CD4-positive, alpha-beta T cell treated with Interleukin-6 for 4 hours (primary cell): Measurements from ENCODE around the gene AFAP1.

Source experiments
- DNase-seq: peaks from one replicate; pipeline ENCODE4 v3.0.0-alpha.2; 2020; ENCODE audit warnings: mixed read lengths

AFAP1 gene

DNA sequence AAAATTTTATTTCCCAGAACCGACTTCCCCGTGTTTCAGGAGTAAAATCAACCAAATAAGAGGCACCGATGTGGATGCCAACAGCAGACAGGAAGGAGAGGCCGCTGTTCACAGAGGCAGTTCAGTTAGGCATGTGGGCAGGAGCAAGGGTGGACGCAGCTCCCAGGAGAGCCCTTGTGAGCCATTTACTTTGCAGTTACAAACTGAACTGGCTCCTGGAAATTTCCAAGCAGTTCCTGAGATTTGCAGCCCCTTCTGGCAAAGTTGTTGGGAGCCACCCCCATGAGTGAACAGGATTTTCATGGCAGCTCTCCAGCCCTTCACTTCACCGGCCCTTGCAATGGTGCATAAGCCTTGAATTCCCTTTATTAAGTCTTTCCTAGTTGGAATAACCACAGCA, 189.1 kb downstream of the AFAP1 start:
- DNase-seq: no peak

DNA sequence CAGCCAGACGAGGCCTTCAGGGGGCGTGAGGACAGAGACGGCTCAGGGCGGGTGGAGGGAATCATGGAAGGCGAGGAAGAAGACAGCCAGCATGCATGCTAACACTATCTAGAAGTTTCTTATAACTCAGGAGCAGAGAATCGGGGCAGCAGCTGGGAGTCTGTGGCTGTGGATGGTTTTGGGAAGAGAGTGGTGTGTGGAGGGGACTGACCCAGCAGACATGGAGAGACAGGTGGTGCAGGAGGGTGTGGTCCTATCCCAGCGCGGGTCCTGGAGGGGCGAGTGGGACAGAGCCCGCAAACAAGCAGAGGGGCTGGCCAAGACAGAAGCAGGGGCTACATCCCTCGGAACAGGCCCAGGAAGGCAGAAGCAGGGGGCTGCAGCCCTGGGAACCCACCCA, 192.1 kb downstream of the AFAP1 start:
- DNase-seq: no peak

DNA sequence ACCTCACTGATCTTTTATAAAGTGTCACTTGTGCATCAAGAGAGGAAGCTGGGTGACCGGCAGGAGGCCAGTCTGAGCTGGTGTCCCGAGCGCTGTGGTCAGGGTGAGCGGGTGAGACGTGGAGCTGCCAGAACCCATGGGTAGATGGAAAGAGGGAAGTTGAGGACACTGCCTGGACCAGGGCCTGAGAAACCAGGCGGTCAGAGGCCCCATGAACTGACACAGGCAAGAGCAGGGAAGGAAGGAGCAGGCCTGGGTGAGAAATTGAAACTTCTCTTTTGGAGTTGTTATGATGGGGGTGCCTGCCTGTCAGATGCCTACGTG, 192.6 kb downstream of the AFAP1 start:
- DNase-seq: no peak

DNA sequence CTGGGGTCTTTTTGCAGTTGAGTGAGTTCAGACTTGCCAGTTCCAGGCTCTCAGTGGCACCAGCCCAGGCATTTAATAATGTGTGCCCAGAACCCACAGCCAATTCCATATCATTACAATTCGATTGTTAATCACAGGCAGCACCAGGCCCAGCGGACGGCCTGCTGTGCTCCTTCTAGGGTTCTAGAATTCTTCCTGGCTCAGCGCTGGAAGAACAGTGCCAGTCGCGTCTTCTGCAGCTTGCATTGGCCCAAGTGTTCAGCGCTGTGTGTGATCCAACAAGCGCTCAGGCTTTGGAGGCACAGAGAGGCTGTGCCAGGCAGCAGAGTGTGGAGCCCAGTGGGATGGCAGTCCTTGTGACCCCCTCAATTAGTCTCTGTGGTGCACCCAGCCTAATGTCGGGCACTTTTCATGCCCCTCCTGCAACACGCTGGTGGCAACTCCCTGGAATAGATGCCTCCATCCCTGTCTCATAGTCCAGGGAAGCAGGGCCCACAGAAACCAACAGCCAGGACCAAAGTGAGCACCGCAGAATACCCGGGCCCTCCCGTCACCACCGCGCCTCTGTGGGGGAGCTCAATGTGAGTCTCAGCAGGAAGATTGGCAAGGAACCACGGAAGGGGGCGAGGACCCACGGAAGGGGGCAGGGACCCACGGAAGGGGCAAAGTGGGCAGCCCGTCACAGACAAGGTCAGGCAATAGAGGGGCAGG, 193.2 kb downstream of the AFAP1 start:
- no peak for DNase-seq

DNA sequence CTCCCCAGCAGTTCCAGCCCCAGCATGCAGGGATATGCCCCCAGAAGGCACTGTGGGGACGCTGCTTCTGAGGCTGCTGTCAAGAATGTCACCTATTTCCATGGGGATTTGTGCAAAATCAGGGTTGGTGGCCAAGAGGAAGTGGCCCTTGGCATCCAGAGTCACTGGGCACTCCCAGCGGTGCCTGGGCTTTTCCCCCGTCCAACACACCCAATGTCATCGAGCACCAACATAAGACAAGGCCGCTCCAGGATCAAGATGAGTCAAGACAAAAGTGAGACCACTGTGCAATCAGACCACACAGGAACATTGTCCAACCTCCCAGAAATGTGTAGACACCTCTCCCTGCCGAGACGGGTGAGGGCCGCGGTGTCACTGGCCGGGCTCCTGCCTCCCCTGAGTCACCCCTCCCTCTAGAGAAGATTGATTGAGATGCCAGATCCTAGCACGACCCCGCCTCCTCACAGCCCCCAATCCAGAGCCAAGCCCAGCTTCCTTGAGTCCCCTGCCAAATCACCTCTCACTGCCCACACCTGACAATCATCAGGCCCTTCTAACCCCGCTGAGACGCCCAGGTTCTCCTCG, 194.3 kb downstream of the AFAP1 start:
- no peak for DNase-seq

DNA sequence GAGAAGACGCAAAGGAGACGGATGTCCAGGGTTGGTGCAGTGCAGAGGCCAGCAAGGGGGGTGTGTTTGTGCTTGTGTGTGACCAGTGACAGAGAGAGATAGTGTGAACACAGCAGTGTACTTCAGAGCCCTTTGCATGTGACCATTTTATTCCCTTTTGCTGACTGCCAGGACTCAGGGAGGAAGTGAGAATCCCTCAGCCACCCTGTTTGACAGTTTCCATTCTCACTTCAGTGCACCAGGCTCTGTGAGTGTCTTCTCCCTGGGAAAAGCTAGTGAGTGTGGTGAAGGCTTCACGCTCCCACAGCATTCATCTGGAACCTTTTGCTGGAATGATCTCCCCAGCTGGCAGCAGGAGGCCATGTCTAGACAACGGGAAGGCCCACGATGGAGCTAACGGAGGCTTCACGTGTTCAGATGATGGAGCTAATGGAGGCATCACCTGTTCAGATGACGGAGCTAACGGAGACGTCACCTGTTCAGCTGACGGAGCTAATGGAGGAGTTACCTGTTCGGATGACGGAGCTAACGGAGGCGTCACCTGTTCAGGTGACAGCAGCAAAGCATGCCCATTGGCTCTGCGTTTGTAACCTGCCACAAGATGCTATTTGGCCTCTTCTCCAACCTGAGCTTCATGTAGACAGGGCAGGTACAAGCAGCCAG, 195.4 kb downstream of the AFAP1 start:
- DNase-seq: no peak

DNA sequence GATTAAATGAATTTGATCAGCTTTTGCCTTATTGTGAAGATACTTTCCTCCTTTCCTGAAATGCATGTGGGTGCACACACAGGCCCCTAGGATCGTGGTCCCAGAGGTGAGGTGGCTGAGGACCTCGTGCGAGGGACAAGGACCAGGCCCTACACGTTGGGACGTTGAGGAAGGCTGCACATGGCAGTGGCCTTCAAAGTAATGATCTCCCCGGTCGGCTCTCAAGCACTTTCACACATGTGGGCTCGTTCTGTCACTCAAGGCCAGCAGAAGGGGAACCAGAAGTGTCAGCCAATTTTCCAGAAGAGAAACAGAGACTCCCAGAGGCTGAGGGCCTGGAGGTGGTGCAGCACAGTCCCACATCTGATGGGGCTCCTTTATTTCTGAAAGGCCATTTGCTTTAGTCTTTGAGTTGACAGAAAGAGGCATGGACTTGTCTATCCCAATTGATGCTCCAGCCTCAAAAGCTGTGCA, 196.8 kb downstream of the AFAP1 start:
- no peak for DNase-seq

DNA sequence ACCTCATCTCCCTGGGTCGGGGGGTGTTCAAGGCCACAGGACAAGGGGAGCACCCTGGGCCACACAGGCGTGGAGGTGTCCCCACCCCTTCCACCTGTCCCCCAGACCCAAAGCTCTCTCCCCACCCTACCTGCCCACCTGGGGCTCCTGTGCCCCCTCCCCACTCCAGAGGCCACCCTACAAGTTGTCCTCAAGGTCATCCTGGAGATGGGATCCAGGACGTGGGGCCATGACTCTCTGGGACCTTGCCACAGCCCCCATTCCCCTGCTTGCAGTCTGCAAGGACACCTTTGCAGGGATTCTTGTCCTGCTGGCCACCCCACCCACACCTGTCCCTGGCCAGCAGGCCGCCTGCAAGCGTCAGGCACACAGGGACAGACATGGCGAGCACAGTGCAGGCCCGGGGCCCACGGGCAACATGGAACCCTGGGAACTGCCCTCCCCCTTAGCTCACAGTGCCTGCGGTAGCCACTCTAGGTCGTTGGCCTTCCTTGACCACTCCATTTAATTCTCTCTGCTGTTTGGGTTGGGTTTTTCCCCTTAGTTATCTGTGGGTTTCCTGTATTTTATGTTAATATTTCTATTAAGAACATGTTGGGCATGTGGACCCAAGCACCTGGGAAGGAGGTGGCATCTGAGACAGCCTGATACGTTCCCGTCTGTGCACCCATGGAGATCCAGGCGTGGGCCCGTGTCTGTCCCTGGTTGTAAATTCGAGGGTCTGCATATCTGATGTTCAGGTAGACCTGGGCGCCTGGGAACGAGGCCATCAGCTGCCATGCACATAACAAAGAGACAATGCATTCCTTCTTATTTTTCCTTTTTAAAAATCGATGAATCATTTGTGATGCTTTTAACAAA, 197.5 kb downstream of the AFAP1 start:
- DNase-seq: no peak

DNA sequence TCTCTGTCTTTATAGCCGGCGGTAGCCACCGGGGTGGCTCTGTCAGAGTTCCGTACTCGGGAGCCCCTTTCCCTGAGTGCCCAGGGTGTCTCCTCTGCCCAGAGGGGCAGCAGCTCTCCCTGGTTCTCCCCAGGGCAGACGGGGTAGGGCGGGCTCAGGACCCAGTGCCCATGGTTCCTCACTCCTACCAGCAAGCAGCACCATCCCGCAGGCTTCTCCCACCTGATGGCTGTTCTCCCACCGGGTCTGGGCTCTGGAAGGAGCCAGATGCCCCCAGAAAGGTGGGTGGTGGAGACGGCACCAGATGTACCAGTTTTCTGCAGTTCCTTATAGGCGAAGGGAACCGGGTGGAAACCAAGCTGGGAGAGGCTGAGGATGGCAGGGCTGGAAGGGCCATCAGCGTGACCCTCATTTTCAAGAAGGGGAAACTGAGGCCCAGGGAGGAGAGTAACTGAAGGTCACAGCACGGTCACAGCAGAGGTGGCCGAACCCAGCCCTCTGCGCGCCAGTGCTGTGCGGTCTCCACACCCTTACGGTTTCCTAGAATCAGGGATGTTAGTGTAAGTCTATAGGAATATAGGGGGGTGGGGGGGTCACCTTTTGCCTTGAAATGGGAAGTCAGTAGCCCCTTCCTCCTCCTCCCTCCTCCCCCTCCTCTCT, 198.7 kb downstream of the AFAP1 start:
- DNase-seq: no peak

DNA sequence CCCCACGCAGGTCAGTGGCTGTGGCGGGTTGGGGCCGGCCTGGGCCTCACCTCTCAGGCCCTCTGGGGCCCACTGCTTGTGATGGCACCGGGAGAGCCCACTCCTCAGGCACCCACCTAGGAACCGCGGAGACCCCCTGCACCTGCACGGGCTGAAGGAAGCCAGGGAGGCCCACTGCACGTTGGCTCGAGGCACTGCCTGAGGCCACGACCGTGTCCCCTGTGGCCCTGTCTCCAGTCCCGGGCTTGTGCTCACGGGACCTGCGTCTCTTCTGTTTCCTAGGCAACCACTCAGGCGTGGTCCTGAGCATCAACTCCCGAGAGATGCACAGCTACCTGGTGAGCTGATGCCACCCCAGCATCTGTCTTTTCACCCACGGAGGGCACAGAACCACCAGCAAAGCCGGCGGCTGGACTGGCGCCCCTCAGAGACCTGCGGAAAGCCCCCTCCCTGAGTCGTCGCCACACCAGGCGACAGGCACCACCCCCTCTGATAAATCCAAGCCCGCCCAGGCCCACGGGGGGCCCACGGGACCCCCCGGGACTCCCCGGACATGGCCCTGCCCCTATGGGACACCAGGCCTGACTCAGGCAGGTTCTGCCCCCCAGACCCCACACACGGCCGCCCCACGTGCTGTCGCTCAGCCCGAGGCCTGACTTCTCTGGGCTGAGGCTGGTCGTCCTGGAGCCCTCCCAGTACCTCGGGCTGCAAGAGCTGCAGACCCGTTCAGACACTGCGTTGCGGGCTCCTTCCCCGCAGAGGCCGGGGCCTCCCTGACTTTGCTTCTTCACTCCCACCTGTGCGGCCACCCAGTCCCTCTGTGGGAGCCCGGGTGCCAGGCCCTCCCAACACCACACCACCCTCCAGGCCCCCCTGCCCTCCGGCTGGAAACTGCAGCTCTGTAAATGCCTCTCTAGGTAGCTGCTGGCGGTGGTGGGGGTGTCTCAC, 199.5 kb downstream of the AFAP1 start:
- no peak for DNase-seq

DNA sequence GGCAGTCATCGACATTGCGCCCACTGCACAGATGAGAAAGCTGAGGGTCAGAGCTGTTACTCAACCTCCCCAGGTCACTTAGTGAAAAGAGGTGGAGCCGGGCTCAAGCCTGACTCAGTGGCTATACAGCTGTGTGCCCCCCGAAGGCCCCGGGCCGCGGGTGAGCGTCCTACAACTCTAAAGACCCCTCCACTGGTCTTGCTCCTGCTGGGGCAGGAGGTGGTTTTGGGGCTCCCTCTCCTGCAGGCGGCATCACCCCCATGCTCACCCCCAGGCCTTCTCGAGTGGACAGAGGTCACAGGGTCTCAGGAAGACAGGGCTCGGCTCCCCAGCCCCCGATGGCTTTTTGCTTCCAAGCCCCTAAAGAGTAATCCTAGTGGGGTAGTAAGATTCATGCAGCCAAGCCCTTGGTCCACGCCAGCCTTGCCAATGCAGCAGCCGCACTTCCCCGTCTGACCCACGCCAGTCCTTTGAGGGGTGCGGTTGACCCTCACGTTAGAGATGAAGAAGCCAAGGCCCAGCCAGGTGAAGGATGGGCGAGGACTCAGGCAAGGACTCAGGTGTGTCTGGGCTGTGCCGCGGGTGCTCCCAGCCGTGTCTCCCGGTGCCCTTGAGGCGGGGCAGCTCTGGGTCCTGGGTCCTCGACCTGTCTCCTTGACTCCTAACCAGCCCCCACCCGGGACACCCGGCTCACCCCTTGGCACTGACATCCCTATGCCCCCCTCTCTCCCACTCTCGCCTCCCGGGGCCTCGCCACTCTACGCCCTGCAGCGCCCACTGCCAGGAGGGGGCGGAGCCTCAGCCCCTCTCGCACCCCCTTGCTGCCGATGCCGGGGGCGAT, 200.4 kb downstream of the AFAP1 start:
- no peak for DNase-seq

DNA sequence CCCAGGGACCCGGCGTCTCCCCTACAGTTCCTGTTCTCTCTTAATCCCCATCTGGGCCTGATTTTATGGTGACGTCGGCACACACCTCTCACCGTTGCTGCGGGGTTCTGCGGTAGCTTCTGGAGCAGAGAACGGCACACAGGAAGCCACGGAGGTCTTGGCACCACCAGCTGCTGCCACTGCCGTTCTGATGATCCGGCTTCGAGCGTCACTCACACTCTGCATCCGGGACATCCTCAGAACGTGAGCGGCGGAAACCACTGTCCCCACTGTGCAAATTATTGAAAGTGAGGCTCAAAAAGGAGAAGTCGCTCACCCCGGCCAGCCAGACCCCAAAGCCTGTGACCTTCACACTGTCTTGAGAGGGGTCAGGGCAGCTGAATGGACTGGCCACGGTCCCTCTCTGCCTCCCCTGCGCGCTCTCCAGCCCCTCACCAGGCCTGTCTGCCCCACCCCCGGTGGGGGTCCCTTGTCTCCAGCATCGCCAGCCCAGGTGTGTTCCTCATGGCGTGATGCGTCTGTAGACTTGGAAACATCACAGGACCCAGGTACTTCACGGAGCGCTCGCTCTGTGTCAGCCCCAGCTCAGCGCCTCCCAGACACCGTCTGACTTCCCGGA, 201.1 kb downstream of the AFAP1 start:
- no peak for DNase-seq

DNA sequence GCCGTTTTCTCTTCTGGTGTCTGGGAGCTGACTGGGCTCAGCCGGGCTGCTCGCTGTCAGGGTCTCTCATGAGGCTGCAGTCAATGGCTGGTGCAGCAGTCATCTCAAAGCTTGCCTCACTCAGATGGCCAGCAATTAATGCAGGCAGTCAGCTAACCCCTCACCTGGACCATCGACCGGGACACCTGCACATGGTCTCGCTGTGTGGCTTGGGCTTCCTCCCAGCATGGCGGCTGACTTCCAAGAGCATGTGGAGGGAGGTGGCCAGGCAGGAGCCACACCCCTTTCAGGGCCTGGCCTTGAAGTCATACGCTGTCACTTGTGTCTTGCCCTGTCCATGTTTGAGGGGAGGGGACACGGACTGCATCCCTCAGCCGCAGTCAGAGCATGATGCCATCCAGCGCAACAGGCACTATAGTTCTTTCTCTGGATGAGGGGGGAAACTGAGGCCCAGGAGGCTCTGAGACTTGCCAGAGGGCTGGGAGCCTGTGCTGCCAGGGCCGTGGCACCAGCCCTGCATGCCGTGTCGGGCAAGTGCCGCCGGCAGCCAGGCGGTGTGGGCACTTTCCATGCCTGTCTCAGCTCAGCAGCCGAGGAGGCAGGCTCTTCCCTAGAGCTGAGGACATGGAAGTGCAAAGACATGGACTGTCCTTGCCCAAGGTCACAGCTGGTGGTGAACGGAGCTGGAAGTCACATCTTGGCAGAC, 201.8 kb downstream of the AFAP1 start:
- no peak for DNase-seq

DNA sequence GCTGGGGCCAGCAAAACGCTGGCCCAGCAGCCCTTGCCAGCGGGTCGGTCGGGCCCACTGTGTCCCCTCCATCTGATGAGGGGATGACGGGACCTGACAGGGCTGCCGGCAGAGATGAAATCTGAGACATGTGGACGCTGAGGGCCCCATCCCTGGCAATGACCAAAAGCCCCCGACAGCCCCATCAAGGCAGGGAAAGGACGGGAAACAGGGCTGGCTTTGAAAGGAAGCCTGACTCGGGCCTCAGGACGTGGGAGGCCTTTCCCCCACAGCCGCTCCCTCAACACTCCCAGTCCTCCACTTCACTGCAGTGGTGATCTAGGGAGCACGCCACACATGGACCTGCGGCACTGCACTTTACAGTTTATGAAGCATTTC, 202.4 kb downstream of the AFAP1 start:
- no peak for DNase-seq

DNA sequence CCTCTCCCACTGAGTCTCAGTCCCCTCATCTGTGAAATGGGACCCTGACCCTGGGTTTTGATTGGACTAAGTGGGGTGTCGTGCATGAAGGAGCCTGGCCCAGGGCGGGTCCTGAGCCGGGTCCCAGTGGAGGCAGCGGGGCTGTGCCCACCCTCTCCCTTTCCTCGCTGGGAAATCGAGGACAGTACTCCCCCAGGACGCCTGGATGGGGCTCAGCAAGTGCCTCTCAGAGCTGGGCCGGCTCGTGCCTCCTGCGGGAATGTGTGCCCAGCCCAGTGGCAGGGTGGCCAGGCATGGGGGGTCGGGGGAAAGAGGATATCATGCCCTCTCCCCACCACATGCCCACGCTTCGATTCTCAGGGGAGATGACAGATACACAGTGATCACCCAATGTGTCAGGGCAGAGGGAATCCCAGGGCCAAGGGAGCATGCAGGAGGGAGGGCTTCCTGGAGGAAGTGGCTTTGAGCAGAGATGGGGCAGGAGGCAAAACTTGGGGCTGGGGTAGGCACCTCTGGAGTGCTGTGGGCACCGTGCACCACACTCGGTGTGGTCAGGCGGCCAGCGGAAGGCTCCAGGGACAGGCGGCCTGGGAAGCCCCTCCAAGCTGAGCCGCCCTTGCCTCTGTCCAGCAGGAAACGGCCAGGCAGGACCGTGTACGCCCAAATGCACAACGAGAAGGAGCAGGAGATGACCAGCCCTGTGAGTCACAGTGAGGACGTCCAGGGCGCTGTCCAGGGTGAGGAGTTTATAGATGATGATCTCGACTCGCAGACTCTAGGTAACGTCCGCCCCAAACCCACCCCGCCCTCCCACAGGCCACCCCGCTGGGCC, 203.0 kb downstream of the AFAP1 start:
- no peak for DNase-seq

DNA sequence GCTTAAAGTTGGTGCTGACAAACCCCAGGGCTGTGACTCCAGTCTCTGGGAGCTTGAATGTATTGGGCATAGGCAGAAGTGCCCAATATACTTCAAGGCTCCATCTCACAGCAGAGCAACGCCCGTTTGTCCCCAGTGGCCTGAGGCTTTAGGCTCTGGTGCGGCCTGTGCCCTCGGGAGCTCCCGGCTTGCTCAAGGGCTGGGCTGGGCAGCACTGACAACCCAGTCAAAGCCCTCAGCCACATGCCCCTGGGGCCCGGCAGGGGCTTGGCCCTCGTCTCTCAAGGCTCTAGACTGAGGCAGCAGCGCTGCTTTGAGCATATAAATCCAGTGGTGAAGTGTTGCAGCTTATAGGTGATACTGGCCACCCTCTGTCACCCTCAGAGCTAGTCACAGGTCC, 203.7 kb downstream of the AFAP1 start:
- DNase-seq: no peak

DNA sequence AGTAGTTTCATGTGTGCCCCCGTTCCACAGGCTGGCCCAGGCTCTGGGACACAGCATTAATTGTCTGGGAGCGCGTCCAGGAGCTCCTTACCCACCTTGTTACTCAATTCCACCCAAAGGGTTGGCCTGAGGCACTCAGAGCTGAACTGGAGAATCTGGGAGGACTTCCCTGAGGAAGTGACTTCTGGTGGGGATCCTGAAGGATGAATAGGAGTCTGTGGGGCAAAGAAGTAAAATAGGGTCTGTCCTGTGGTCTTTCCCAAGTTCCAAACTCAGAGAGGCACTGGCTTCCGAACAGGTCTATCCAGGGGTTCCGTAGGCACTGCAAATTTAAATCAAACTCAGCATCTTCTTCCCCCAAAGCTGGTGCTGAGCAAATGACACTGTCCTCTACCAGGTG, 204.3 kb downstream of the AFAP1 start:
- no peak for DNase-seq

DNA sequence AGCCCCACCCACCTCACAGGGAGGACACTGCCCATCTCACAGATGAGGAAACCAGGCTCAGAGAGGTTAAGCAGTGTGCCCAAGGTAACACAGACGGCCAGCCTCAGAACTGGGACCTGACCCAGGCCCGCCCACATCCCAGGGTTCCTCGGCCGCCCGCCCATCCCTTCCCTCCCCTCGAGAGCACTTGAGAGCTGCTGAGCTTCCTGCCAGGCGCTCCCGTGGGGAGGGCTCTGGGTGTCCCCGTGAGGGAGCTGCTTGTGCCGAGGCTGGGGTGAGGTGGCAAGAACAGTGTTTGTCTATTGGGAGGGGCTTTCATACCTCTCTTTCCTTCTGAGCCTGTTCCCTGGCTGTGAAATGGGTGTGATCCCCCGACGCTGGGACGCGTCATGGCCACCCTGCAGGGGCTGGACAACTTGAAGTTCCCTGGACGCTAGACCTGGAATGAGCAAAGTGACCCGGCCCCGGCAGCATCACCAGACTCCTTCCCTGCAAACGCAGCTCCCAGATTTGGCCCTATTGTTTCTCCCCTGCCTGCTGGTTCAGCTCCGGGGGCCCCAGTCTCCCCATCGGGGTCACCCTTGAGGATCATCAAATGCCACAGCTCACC, 204.9 kb downstream of the AFAP1 start:
- no peak for DNase-seq
